HG03097 (cell line): Measurements from ENCODE around the gene VSTM2B.

Experiments
- ATAC-seq: cut with Tn5 transposase; IDR thresholded peaks from one replicate; pipeline ENCODE4 v1.9.1; 2021; ENCODE audit not compliant: unreplicated experiment, low FRiP score

Gene VSTM2B

DNA sequence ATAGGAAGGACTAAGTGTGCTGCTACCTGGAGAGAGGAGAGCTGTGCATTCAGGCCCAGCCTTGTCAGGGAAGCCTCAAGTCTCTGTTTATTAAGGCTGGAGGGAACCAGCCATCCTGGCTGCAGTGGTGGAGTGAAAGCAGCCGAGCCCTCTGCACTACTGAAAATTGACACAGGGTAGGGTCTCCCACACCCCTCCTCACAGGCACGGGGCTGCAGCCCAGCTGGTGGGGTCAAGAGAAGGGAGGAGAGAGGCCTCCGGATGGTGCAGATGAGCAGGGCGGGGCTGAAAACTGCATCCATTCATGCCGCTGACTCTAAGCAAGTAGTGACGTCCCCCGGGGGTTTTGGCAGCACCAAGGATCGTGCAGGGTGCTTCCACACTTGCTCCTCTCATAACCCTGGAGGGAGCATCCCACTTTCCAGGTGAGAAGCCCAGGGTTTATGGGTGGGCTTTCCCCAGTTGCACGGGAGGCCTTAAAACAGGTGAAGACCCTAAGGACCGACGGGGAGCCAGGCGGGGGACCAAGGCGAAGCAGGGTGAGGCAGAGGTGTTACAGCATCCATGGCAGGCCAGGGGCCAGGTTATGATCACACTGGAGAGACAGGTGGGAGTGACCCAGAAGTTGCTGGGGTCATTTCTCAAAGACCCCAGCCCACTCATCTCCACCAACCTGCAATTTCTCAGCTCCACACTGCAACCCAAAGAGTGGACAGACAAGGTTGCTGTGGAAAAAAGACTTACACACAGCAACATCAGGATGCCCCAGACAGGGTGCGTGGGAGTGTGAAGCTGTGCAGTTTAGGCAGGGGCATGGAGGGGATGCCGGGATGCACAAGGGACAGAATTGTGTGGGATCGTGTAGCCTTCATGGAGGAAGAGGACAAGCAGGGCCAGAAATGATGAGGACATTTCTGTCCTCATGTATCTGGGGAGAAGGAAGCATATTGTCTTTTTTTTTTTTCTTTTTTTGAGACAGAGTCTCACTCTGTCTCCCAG is 36.8 kb downstream of the VSTM2B start:
- no peak for ATAC-seq

DNA sequence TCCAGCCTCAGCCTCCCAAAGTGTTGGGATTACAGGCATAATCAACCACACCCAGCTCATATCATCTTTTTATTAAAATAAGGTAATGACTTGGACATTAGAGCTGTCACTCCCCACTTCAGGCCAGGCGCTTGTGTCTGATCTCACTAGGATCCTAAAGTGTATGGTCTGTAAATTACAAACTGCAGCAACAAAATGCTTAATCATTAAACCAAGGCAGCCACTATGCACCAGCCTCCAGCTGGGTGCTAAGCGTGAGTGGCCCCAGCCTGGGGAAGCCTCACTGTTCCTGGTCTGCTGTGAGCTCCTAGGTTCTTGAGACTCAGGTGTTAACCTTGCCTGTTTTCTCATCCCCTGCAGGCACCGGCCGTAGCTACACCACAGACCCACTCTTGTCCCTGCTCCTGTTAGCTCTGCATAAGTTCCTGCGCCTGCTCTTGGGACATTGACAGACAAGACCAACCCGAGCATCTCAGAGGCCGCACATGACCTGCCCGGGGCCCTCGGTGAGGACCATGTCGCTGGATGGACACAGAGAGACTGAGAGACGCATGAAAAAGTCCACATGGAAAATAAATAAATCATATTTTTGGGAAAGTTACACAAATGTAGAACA is 37.8 kb downstream of the VSTM2B start:
- ATAC-seq = no peak

DNA sequence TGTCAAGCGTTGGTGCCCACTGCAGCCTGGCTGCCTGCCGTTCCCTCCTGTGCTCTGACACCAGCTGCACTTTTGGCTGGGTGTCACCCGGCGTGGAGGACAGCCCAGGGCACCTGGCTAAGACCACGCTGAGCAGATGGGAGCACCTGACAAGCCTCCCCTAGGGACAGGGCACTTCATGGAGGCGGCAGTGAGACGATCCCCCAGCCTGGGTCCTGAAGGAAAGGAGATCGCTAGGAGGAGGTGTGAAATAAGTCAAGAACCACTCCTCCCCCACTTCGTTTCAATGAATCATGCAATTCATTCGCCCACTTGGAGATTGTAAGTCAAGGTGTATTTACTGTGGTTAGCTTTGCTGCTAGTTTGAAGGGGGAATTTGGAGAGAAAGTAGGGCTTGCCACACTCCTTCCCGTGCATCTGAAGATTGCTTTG is 38.8 kb downstream of the VSTM2B start:
- ATAC-seq = no peak

DNA sequence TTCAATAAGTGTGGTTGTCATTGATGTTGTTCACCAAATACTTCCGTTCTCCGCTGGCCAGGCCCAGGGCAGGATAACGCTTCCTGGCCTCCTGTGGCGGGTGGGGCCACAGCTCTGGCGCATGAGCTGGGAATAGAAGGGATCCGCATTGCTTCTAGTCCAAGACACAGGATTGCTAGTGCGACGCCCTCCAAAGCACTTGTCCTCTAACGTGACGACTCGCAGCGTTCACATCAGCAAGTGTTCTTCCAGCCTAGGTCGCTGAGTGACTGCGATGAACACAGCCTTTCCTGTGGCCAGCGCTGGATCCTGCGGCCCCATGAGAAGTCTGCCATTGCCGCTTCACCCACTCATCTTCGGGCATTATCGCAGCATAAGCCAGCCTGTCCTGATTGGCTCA is 39.4 kb downstream of the VSTM2B start:
- no peak for ATAC-seq

DNA sequence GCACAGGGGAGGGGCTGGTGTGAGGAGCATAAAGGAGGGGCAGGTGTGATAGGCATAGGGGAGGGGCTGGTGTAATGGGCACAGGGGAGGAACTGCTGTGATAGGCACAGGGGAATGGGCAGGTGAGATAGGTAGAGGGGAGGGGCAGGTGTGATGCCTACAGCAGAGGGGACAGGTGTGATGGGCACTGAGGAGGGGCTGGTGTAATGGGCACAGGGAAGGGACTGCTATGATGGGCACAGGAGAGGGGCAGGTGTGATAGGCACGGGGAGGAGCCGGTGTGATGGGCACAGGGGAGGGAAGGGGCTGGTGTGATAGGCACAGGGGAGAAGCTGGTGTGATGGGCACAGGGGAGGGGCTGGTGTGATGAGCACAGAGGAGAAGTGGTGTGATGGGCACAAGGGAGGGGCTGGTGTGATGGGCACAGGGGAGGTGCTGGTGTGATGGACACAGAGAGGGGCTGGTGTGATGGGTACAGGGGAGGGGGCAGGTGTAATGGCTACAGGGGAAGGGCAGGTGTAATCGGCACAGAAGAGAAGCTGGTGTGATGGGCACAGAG is 40.8 kb downstream of the VSTM2B start:
- no peak for ATAC-seq

DNA sequence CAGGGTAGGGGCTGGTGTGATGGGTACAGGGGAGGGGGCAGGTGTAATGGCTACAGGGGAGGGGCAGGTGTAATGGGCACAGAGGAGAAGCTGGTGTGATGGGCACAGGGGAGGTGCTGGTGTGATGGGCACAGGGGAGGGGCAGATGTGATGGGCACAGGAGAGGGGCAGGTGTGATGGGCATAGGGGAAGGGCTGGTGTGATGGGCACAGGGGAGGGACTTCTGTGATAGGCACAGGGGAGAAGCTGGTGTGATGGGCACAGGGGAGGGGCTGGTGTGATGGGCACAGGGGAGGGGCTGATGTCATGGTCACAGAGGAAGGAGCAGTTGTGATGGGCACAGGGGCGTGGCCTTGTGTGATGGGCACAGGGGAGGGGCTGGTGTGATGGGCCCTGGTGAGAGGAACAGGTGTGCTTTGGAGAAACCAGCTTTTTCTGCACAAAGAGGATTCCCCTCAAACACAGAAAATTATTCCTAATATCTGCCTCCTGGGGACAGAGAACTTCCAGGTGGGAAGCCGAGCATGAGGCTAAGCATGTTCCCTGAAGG is 41.6 kb downstream of the VSTM2B start:
- no peak for ATAC-seq

DNA sequence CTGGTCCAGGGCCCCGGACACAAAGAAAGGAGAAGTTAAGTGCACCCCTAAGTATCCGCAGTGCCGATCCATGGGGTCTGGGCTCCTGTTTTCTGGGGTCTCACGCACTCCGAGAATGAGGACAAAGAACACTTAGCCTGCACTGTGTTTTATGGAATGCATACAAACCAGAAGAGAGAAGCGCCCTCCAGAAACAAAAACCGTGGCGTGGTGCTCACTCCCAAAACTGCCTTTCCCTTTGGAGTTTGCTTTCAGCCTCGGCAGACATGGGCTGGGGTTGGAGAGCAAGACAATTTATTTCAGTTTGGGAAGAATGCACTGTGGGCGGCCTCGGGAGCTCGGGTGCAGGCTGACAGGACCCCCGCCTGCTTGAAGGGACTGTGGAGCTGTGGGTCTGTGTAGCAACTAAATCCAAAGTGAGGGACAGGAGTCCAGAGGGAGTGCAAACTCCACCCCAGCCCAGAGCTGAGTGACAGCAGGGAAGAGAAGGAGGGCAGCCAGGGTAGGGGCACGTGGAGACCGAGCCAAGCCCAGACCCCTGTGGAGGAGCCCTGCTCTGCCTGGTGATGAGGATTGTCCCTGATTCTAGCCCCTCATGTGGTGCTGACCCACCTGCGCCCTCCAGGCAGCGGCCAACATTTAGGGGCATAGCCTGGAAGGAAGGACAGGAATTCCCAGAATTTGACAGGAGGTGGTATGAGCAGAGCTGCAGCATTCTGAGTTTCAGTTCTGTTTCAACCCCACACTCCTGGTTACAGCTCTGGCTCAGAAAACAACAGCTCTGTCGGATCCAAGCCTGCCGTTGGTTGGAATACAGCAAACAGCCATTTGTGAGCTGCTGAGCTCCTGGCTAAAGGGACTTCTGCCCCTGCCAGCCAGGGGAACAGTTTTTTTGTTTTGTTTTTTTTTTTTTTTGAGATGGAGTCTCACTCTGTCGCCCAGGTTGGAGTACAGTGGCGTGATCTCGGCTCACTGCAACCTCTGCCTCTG is 42.5 kb downstream of the VSTM2B start:
- ATAC-seq = no peak

DNA sequence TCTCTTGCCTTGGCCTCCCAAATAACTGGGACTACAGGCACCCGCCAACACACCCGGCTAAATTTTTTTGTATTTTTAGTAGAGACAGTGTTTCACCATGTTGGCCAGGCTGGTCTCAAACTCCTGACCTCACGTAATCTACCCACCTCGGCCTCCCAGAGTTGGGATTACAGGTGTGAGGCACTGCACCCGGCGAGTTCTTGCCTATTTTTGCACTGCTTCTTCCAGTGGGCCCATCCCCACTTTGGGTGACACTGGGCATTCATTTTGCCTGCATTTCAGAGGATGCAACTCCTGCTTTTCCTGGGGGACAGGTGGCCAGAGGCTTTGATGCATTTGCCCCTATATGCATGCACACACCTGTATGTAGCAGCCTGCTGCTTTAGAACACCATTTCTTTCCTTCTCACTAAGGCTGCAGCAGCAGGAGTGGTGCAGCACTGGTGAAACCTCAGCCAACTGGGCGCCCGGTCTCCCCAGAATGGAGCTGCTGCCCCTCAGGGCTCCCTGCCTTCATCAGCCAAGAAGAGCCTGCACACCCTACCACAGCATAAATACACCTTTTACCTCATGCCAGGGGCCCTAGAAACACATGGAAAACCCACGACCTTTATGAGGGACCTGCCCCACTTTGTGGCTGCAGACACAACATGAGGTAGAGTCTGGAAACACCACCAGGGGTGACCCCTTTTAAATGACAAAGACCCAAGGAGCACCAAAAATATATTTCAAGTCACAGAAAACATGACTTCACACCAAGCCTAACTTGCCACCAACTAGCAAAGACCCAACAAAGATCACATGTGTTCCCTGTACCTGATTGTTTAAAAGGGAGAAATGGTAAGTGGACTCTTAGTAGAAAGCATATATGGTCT is 43.5 kb downstream of the VSTM2B start:
- no peak for ATAC-seq

DNA sequence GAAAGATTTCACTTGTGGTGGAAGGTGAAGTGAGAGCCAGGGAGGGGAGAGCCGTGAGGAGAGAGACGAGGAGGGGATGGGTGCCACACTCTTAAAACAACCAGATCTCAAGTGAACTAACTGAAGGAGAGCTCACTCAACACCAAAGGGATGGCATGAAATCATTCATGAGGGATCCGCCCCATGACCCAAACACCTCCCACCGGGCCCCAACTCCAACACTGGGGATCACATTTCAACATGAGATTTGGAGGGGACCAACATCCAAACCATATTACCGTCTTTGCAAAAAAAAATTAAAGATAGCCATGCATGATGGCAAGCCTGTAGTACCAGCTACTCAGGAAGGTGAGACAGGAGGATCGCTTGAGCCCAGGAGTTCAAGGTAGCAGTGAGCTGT is 45.4 kb downstream of the VSTM2B start:
- ATAC-seq = no peak

DNA sequence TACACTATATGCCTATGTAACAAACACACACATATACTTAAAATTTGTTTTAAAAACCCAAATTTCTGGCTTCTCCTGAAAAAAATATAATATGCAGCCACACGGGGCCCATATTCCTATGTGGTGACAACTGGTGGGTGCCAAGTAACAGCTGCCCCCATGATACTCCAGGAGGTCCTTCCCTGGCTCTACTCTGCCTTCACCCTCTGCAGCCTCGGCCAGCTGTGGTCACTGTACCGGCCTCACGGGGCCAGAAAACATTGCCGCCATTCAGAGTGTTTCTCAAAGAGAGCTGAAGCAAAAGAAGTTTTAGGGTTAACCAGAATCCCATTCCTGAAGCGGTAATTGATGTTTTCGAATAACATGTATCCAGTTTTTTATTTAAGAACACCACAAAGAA is 47.7 kb downstream of the VSTM2B start:
- ATAC-seq = no peak

DNA sequence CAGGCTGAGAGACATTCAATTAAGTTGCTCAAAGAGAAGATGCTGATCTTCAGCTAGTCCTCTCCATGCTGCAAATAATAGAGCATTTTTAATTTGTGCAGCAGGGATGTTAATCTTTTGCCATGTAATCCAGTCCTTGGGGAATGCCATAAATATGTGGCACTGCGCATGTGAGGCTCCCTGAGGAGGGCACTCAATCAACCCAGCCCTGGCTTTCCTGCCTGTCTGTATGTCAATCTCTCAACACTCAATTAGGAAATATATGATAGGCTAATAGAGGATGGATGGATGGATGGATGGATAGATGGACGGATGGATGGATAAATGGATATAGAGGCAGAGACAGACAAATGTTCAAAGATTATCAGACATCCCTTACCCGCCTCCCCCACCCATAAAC is 48.7 kb downstream of the VSTM2B start:
- ATAC-seq = no peak

DNA sequence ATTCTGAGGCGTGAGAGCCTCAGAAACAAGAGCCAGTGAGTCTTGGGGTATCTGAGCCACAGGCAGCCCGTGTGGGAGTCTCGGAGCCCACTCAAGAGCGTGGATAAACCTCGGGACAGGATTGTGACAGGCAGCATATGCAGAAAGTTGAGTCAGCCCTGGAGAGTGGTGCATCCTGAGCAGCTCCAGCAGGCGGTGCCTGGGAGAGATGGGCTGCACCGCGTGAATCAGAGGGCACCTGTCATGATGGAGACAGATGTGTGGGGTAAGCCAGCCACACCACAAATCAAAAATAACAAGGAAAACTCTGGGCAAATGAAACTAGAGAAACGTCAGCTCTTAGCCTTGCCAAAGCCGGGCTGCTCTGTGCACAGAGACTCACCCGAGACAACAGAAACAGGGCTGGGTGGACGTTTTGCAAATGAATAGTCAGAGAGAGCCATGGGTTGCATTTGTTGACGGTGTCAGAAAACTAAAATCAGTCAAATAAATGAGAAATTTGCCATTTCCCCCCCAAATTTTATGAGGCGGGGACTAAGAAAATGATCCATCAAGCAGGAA is 50.3 kb downstream of the VSTM2B start:
- ATAC-seq = no peak

DNA sequence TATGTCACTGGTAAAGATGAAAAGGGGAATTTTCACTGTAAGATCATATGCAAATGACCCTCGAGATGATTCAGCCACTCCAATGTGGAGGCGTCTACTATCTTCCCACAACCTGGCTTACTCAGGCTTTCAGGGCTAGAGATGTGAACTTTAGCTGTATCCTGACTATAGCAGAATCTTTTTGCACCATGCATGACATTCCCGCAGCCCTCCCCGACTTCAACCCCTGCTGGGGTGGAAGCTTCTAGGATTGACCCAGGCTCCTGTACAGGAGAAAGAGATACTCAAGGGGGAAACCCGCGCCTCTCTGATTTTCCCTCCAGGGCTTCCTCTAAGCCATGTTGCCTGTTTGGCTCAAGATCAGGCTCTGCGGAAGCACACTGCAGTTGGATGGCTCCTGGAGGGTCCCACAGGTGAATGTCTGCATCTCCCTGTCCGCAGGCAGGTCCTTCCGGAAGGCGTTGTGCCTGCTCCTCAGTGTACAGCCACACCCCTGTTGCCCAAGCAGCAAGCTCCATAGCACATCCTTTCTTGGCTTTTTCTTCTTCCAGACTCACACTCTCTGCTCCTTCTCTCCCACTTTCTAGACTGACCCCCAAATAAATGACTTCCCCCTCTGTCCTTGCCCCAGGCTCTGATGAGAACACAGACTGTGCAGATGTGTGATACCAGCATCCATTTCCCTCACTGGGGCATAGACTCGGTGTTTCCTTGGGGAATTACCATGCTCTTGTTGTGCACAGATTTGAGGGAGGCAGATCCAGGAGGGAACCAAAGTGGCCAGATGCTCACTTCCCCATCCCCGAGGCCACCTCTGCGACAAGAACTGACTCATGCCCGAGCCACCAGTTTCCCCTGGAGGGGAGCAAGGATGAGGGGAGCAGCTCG is 51.2 kb downstream of the VSTM2B start:
- no peak for ATAC-seq

DNA sequence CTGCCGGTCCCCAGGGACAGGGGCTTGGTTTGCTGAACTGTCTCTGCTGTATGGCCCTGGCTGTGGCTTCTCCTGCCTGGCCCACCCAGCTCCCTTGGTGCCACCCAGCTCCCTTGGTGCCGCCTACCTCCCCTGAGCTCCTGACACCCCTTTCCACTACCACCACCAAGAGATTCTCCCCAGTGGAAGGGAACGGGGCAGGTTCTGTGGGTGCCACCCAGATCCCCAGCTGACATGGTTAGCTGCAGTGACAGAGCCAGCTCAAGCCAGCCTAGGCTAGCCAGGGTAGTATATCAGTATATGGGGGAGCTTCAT is 51.8 kb downstream of the VSTM2B start:
- ATAC-seq = no peak

DNA sequence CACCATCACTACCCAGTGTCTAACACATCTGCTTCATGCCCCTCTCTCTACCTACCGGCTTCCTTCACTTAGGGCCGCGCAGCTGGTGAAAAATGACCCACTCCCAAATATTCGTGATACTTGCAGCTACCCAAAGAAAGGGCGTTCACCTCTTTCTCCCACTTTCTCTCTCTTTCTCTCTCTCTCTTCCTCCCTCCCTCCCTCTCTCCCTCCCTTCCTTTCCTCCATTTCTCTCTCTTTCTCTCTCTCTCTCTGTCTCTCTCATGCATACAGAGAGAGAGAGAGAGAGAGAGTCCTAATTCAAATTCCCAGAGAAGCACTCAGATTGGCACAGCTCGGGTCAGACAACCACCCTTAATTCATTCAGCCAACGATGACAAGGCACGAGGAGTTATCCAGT is 52.6 kb downstream of the VSTM2B start:
- ATAC-seq = no peak

DNA sequence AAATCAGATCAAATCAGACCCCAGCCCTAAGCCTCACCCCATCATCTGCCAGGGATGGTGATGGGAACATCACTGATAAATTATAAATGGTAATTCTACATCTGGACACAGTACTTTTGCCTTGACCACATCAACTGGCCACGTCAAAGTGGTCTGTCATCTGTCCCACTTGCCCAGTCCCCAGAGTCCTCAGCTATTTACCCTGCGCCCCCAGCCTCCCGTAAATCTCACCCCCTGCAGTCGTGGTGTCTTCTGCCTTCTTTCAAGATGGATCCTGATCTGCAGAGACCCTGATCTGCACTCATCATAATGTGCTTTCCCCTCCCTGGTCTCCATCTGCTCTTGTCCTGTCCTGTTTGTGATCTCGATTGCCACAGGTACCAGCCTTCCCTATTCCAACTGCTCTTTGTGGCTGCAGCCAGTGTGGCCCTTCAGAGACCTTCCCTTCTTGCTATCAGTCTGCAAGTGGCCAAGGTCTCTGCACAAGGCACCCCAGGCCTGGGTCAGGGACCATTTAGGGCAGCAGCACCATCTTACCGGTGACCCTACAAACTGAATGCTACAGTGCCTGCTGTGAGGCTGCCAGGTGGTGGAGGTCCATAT is 53.6 kb downstream of the VSTM2B start:
- no peak for ATAC-seq

DNA sequence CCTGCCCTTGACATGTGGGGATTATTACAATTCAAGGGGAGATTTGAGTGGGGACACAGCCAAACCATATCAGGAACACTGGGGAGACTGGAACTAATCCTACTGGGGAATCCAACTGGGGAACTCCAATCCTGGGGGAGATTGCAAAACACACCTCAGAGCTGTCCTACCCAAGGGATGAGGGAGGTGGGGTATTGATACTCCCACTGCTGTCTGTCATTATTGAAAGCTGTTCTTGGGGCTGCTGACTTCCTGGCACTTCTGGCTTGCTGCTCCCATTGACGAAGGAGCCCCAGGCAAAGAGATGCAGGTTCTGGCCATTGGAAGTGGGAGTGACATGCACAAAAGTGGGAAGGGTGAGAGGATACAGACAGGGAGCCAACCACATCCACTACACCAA is 55.6 kb downstream of the VSTM2B start:
- no peak for ATAC-seq
